ENCODE measurements around the gene PTPRZ1.

PTPRZ1 gene

DNA sequence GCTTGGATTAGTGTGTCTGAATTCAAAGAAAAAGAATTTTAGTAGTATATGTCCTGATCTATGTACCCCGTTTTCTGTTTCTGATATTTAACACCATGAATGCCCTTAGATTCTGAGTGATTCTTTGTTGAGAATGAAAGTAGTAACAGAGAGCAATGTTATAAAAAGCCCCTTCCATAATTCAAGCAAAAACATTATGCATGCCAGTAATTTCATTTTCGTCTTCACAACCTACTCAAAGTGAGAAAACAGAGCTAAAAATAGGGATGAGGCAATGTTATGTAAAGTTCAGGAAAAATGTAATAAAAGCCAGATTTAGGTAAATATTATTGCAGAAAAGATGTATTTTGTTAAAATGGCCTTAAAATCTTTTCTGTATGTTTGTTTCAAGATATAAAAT, 28.1 kb downstream of the PTPRZ1 start:
- DNase-seq, result no peak

DNA sequence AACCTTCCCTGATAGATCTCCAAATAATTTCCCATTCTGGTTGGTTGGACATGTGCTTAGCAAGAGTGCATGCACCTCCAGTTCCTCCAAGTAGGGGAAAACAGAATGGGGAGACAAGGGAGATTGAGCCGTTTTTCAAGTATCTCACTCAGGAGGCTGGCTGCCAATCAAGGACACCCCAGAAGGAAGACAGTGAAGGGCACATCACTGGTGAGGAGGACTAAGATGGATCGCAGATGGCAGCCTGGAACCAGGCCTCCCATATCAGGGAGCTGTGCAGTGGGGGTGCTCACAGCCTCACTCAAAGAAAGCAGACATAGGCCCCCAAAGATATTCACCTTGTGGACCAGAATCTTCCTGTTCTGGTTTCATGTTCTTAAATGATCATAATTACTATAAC, 31.2 kb downstream of the PTPRZ1 start:
- DNase-seq, result no peak

- no peak for DNase-seq
Observed at GRCh38 chr7:121908042-121908441, 35.1 kb downstream of the PTPRZ1 start.

- DNase-seq, result no peak
Observed at GRCh38 chr7:121909716-121910345, 36.9 kb downstream of the PTPRZ1 start.

DNA sequence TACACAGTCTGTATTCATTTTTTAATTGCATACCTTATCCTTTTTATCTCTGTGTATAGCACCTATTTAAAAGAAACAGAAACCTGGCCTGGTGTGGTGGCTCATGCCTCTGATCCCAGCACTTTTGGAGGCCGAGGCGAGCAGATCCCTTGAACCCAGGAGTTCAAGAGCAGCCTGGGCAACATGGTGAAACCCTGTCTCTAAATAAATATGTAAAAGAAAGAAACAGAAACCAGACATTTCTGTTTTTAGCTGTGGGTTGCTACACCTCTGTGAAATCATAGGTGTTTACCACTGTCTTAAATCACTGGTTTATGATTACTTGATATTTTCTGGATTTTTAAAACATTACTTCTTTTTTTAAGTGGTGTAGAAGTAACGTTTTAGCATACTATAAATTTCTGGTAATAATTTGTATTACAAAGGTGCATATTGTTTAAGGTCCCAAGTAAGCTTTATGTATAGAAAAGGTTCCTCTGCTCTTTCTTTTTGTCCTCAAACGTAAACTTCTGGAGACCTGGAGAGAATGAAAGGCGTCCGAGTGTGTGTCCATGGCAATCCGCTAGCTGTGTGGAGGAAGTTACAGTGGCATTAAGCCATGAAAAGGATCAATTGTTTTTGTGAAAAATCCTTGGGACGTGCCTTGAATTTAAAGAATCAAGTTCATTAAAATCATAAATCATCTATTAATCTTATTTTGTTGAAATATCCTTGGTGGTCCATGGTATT, 41.1 kb downstream of the PTPRZ1 start:
- no peak for DNase-seq

GRCh38 chr7:121914676-121915279, 41.8 kb downstream of the PTPRZ1 start:
- no peak for DNase-seq

- no peak for DNase-seq
Observed at GRCh38 chr7:121916211-121916610, 43.2 kb downstream of the PTPRZ1 start.

DNA sequence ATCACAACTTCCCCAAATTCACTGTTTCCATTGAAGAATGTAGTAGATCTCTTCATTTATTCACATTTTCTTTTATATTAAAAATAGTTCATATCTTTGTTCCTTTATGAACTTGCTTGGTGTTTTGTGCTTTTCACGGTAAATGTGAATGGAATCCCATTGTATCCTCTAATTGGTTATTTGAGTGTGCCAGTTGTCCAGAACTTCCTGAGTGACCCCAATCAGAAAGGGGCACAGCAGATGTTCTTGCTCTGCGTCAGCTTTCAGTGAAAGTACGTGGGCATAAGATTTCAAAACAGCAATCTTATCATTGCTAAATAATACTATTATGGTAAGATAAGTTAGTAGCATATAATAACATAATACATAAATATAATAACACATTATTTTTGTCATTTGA, 47.0 kb downstream of the PTPRZ1 start:
- DNase-seq, result no peak

DNA sequence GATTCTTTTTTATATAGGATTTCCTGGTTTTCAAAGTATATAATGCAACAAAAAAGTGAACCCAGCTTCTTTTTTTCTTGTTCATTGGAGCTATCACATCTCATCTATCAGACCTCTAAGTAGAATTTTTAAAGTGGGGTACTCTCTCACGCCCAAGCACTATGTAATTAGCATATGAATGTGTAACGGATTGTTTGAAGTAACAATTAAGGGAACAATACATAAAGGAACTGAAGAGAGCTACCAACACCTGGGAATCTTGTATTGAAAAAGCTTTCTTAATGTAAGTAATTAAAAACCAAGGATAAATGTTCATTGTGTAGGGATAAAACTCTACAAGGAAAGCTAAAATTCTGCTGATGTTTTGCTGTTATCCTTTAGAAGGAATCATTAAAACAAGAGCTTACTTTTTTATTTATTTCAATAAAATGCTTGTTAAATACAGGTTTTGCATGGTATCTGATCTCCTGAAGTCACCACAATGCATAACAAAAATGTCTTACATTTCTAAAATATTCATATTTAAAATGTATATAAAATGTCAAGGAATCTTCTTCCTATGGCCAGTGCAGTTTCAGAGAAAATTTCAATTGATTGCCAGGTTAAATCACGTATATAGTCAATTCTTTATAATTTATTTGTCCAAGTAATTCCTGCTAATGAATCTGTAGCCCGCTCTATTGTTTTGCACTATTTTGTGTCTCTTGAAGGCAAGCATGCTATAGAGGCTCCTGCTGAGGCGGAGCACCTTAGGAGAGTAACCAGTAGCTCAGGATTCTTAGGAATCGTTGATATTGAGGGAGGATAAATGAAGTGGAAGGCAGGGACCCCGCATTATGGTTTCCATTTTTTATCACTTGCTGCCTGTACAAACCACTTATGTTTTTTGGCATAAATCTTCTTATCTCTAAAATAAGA, 51.6 kb downstream of the PTPRZ1 start:
- DNase-seq, result no peak

DNA sequence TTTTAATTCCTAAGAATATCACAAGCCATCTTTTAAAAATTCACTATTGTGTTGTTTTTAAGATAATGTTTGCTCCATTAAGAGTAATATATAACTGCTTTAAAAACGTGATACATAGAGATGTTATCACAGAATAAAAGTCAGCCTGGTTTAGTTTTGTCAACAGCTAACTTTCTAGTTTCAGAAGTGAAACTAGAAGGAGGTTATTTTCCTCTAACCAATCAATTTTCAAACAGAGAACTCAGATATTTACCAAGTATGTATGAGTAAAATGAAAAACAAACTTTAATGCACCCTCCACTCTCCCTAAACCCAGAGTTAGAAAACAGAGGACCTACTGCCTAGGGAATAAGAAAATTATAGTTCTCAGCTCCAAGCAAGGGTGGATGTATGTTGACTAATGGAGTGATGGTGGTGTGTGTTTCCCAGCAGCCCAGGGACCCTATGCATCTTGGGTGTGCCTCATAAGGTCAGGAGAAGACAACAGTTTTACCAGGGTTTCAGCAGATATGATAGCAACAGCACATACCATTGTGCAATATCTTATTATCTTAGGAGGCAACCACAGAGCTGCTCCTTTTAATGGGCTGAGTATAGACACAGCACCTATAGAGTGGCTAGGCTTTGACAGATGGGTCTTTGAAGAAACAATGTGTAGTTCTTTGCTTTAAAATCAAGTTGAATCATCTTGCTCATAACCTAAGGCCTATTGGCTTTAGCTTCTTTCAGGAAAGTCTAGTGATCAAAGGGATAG, 58.4 kb downstream of the PTPRZ1 start:
- DNase-seq, result no peak

GRCh38 chr7:121932768-121933167, 59.8 kb downstream of the PTPRZ1 start:
- no peak for DNase-seq

GRCh38 chr7:121936951-121937623, 64.1 kb downstream of the PTPRZ1 start:
- DNase-seq, result no peak

GRCh38 chr7:121938429-121938996, 65.6 kb downstream of the PTPRZ1 start:
- DNase-seq, result no peak

GRCh38 chr7:121940918-121941317, 68.0 kb downstream of the PTPRZ1 start:
- no peak for DNase-seq

GRCh38 chr7:121941830-121942229, 68.9 kb downstream of the PTPRZ1 start:
- DNase-seq, result no peak

DNA sequence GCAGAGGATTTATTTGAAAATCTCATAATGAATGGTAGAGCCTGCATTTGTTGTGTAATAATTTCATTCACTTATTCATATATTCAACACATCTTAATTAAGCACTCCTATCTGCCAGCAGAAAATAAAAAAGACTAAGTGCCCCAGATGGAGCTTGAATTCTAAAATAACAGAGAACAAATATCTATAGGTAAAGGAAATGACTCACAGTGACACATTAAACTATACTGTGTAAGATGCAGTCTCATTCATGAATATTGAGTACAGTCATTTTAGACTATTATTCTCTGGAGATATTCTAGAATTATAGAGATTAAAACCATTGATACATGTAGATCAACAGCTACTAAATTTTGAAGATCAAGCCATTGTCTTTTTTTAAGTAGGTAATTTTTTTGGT, 72.1 kb downstream of the PTPRZ1 start:
- no peak for DNase-seq

- DNase-seq, result no peak
Observed at GRCh38 chr7:121945480-121946236, 72.7 kb downstream of the PTPRZ1 start.

- DNase-seq, result no peak
Observed at GRCh38 chr7:121953164-121953563, 80.2 kb downstream of the PTPRZ1 start.

GRCh38 chr7:121953601-121954000, 80.6 kb downstream of the PTPRZ1 start:
- no peak for DNase-seq

- no peak for DNase-seq
Observed at GRCh38 chr7:121954803-121955202, 81.8 kb downstream of the PTPRZ1 start.

DNA sequence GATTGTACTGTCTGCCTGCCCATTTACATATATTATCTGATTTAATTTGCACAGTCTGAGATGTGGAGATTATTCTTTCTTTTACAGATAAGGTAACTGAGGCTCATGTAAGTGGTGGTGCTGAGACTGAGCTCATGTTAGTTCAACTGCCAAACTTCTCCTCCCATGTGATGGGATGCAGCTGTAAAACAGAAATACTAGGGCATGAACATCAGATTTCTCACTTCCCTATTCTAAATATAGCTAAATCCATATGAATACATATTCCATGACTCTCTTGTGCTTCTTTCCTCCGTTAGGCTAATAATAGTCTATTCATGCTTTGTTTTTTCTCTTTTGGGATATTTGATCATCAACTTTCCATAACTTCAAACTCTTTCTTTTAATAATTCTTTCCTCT, 84.7 kb downstream of the PTPRZ1 start:
- no peak for DNase-seq
